Right lobe of liver (tissue), 6 donors: ENCODE data around the gene FASTK. TPM values are rescaled to one million over a fixed set of nuclear protein-coding genes. Genes with fewer than 3 reads are reported as not detected.
A peak's percentile ranks its signal among the peaks of the same experiment; 100 is the strongest.
"Not testable (repeated sequence)": the region's sequence is repeated elsewhere in the genome, so short reads cannot be mapped to it uniquely, and the experiment has no call there.

Experiments
- ATAC-seq, 4 donors: fragments of 200-7000 bp; cut with Tn5 transposase; one replicate each; pipeline ENCODE4 v1.9.1; 2020; ENCODE audit warnings: mild to moderate bottlenecking in 4 of 4, moderate library complexity in 4 of 4
- DNase-seq, 3 donors: peaks; one replicate each; pipeline ENCODE4 v3.0.0-alpha.2; 2020
- H3K27ac ChIP-seq, 3 donors: fragments of 200-600 bp; one replicate each; pipeline ENCODE4 v1.8.0; 2022
- H3K27me3 ChIP-seq, 2 donors: fragments of 200-600 bp; one replicate each; pipeline ENCODE4 v1.8.0; 2022
- H3K36me3 ChIP-seq, 4 donors: fragments of 200-600 bp; sonication (generic) in 1 of 4; one replicate each; pipeline versions ENCODE4 v1.5.1 to v1.8.0; 2017 to 2022; ENCODE audit warnings: control low read depth in 1 of 4
- H3K4me1 ChIP-seq, 4 donors: fragments of 200-600 bp; sonication (generic) in 1 of 4; one replicate each; pipeline versions ENCODE4 v1.5.1 to v1.8.0; 2017 to 2022; ENCODE audit warnings: control low read depth in 1 of 4
- H3K4me3 ChIP-seq, 3 donors: fragments of 200-600 bp; one replicate each; pipeline ENCODE4 v1.8.0; 2022
- H3K9me3 ChIP-seq, 4 donors: fragments of 200-600 bp; sonication (generic) in 1 of 4; one replicate each; pipeline versions ENCODE4 v1.5.1 to v1.8.0; 2017 to 2022; ENCODE audit warnings: control low read depth in 1 of 4
- POLR2A ChIP-seq: fragments of 450-650 bp; IDR thresholded peaks from one replicate; pipeline ENCODE4 v1.6.1; 2017; ENCODE audit warnings: antibody characterized with exemption, mild to moderate bottlenecking
- WGBS: methylation state at CpG from one replicate; pipeline ENCODE4 v1.1.6; 2018; ENCODE audit warnings: low coverage, low lambda C conversion rate; ENCODE audit not compliant: insufficient coverage; ENCODE audit errors: missing lambda C conversion rate; 5-methylcytosine and 5-hydroxymethylcytosine counted together
- intact Hi-C, 2 donors: fragments of 100-400 bp; cut with DNase I; formaldehyde crosslinking; loops; one replicate each; pipeline versions ENCODE4 v1.11.2 to v1.14.1; 2022
- total RNA-seq, 6 experiments: library from RNA; depleted of rRNA in 2 of 6; stranded (reverse); fragments of >200 nt in 2 of 6; fragmentation: NEBNext Ultra II Directional in 3 of 6; extraction: Animal tissue kit (Norgen Biotek cat#: 25700) in 3 of 6; gene quantifications; one replicate each; pipeline versions ENCODE4 v1.1.0 to v1.2.4, GENCODE V29; 2016 to 2023
- TF ChIP-seq, protein P1 (sequence below), 4 donors: fragments of 200-600 bp in 3 of 4; fragments of 450-650 bp in 1 of 4; IDR thresholded peaks; one replicate each; pipeline versions ENCODE4 v1.5.1 to v1.8.0; 2016 to 2022; ENCODE audit warnings: antibody characterized with exemption in 4 of 4, mild to moderate bottlenecking in 2 of 4
- donor health status: DM: no; HTN: yes; CAD: no.
- donor health status: DM: no; HTN: no; CAD: no.
- donor health status: DM: no; HTN: no; CAD: no.
- donor health status: DM: no; HTN: yes; CAD: no.
- donor health status: DM: no; HTN: yes; CAD: no.

FASTK gene
- total RNA-seq, 6 experiments from 2014 or later, result 33.4 to 48.8 (median 43.9) TPM

DNA sequence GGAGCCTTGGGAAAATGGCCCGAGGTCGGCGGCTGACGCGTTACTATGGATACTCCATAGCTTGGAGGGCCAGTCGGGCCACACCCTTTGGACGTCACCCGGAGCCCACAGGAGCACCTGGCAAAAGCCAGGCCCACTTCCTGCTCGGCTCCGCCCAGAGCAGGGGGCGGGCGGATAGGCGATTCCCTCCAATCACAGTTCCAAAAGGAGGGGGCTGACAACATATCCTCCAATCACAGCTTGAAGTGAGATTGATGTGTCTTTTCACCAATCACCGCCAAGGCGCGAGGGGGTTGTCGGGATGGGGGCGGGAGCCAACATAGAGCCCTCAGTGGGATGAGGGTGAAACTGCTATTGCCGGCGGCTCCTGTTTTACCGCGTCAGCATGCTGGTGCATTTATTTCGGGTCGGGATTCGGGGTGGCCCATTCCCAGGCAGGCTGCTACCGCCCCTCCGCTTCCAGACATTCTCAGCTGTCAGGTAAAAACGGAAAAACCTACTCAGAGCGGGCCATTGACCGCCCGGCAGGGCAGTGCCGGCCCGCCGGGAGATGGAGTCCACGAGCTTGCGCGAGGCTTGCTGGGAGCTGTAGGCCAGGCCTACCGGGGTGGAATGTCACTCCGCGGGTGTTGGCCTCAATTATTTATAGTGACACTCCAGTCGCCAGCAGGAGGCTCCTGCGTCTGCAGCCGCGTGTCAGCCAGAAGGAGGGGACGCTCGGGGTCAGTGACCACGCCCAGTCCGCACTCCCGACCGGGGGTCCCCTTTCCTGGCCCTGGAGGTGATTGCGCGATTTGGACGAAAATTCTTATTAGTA, 52.3 kb downstream of the FASTK start, which contains the start of gene ABCB8:
TSS of gene ABCB8 (plus strand) at position 320 of the 817 bp plus-strand sequence. CDS start at position 386, 66 bp downstream.
- Histone ChIP-seq H3K36me3 (no peaks in the 10 kb centered on the region), H3K4me3 (peak within 1 kb of the TSS; percentile 81 to 94 (median 85)), H3K4me1 (no peaks in the 10 kb centered on the region), H3K27me3 (no peaks in the 10 kb centered on the region), H3K27ac (peak within 1 kb of the TSS in 2 of 3 donors; percentile 46 to 73), H3K9me3 (no peaks in the 10 kb centered on the region)
- peak; percentile 96 to 98 (median 98) for DNase-seq
- peak; percentile 62 for TF ChIP-seq POLR2A
- TF ChIP-seq, protein P1, sequence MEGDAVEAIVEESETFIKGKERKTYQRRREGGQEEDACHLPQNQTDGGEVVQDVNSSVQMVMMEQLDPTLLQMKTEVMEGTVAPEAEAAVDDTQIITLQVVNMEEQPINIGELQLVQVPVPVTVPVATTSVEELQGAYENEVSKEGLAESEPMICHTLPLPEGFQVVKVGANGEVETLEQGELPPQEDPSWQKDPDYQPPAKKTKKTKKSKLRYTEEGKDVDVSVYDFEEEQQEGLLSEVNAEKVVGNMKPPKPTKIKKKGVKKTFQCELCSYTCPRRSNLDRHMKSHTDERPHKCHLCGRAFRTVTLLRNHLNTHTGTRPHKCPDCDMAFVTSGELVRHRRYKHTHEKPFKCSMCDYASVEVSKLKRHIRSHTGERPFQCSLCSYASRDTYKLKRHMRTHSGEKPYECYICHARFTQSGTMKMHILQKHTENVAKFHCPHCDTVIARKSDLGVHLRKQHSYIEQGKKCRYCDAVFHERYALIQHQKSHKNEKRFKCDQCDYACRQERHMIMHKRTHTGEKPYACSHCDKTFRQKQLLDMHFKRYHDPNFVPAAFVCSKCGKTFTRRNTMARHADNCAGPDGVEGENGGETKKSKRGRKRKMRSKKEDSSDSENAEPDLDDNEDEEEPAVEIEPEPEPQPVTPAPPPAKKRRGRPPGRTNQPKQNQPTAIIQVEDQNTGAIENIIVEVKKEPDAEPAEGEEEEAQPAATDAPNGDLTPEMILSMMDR (IDR thresholded peaks at IDR 0.05), result peak; percentile 56 to 66 (median 62)
- ATAC-seq, result peak; percentile 94 to 97 (median 96)
- intact Hi-C loops, result no loop called here
- WGBS, result under 1% methylated on average over 30 of the region's 53 CpGs

DNA sequence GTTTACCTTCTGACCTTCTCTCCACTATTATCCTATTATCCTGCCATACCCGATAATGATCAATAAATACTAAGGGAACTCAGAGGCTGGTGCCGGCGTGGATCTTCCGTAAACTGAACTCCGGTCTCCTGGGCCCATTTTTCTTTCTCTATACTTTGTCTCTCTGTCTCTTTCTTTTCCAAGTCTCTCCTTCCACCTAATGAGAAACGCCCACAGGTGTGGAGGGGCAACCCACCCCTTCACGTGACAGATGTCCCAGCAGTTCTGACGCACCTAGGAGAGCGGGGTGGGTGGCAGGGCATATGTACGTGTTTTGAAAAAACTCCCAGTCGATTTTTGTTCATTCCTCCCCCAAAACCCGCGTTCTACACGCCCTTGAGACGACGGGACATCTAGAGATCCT, 52.9 kb downstream of the FASTK start:
- 8% methylated on average over 15 of the region's 16 CpGs for WGBS
- H3K27me3 ChIP-seq, H3K4me1 ChIP-seq, intact Hi-C loops, ATAC-seq, DNase-seq, H3K36me3 ChIP-seq, H3K9me3 ChIP-seq: not testable (repeated sequence)
- H3K4me3 ChIP-seq, result peak overlapping the region; percentile 81 to 94 (median 85)
- peak overlapping the region in 1 of 3 donors; percentile 18 for H3K27ac ChIP-seq

DNA sequence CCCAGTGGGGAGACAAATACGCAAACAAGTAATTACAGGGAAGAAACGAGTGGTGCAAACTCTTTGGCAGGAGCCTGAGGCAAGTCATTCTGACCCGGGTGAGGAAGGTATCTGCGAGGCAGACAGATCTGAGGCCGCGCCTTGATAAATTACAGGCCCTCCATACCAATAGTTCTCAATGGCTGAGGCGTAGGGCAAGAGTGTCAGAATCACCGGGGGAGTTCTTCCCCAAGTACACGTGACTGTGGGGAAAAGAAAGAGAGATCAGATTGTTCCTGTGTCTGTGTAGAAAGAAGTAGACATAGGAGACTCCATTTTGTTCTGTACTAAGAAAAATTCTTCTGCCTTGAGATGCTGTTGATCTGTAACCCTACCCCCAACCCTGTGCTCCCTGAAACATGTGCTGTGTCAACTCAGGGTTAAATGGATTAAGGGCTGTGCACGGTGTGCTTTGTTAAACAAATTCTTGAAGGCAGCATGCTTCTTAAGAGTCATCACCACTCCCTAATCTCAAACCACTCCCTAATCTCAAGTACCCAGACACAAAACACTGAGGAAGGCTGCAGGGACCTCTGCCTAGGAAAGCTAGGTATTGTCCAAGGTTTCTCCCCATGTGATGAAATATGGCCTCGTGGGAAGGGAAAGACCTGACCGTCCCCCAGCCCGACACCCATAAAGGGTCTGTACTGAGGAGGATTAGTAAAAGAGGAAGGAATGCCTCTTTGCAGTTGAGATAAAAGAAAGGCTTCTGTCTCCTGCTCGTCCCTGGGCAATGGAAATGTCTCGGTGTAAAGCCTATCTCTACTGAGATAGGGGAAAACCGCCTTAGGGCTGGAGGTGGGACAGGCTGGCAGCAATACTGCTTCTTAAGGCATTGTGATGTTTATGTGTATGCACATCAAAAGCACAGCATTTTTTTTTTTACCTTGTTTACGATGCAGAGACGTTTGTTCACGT, 53.6 kb downstream of the FASTK start:
- H3K4me1 ChIP-seq, H3K27ac ChIP-seq, H3K36me3 ChIP-seq, H3K27me3 ChIP-seq, H3K9me3 ChIP-seq, intact Hi-C loops, DNase-seq, ATAC-seq: not testable (repeated sequence)
- H3K4me3 ChIP-seq, result peak overlapping the region in 2 of 3 donors; percentile 81 to 85
- WGBS, result 43% methylated on average over 19 of the region's 19 CpGs

Other genes with a start within 250 kb of the FASTK start
- gene AOC1, start 228.3 kb downstream of the FASTK start, total RNA-seq, result 10 to 100 TPM in 1 of 6 experiments, 1 to 10 TPM in 2, not detected in 3; 2.2 to 17.5 (median 9.4) TPM
- under 1 TPM in 5 of 6 experiments, not detected in 1; 0.11 to 0.69 (median 0.18) TPM for gene KCNH2, start 102.5 kb downstream of the FASTK start, total RNA-seq
- 1 to 10 TPM; 2.4 to 9.2 (median 5.0) TPM for gene NOS3, start 89.8 kb downstream of the FASTK start, total RNA-seq
- gene ATG9B, start 56.3 kb downstream of the FASTK start, total RNA-seq, result under 1 TPM in 1 of 6 experiments, not detected in 5; 0.40 TPM
- 10 to 100 TPM; 22.3 to 33.8 (median 26.8) TPM for gene ABCB8, start 52.4 kb downstream of the FASTK start, total RNA-seq
- 1 to 10 TPM in 5 of 6 experiments, under 1 TPM in 1; 0.53 to 1.2 (median 1.2) TPM for gene ASIC3, start 32.3 kb downstream of the FASTK start, total RNA-seq
- 1 to 10 TPM; 5.0 to 9.6 (median 6.1) TPM for gene CDK5, start 22.9 kb downstream of the FASTK start, total RNA-seq
- gene SLC4A2, start 21.2 kb downstream of the FASTK start, total RNA-seq, result 100 to 1,000 TPM in 4 of 6 experiments, 10 to 100 TPM in 2; 74.0 to 140 (median 106) TPM
- gene TMUB1, start 2.7 kb upstream of the FASTK start, total RNA-seq, result 10 to 100 TPM; 27.7 to 63.1 (median 41.8) TPM
- 10 to 100 TPM; 36.3 to 44.3 (median 39.5) TPM for gene AGAP3, start 5.7 kb upstream of the FASTK start, total RNA-seq
- not detected for gene GBX1, start 86.9 kb upstream of the FASTK start, total RNA-seq
- gene ASB10, start 106.4 kb upstream of the FASTK start, total RNA-seq, result not detected
- not detected for gene H2BK1, start 129.7 kb upstream of the FASTK start, total RNA-seq
- 10 to 100 TPM in 4 of 6 experiments, 1 to 10 TPM in 2; 7.3 to 22.3 (median 11.4) TPM for gene ABCF2, start 146.4 kb upstream of the FASTK start, total RNA-seq
- gene CHPF2, start 151.7 kb upstream of the FASTK start, total RNA-seq, result 10 to 100 TPM; 11.9 to 20.7 (median 17.7) TPM
- gene SMARCD3, start 167.9 kb upstream of the FASTK start, total RNA-seq, result 1 to 10 TPM; 2.4 to 7.3 (median 2.7) TPM